ENCODE measurements around the gene TRABD2B. TPM values are rescaled to one million over a fixed set of nuclear protein-coding genes. Genes with fewer than 3 reads are reported as not detected.

The TRABD2B gene
- total RNA-seq, 2 donors from 2014 or later: 3.1 to 8.1 TPM

DNA sequence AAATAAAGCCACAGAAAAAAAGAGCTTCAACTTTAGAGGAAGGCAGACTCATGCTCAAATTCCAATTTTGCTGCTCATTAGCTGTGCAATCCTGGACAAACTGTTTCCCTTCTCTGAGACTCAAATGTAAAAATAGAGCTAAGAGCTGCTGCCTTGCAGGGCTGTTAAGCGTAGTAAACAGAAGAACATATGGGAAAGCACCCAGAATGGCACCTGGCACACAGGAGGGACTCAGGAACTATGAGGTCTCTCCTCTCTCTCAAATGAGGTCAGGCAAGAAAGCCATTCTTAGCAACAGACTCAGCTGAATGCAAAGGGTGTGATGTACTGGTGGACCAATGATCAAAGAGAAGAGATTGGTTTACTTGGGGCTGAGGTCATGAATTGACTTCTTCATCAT, 61.3 kb downstream of the TRABD2B start:
- Histone ChIP-seq H3K4me1 (peaks cover 0 to 54% of the 10 kb centered on the region in 2 donors), H3K4me3 (no peak overlapping the region), H3K36me3 (no peaks in the 10 kb centered on the region), H3K27ac (no peak overlapping the region), H3K27me3 (no peaks in the 10 kb centered on the region), H3K9me3 (no peaks in the 10 kb centered on the region)
- TF ChIP-seq, protein P1, sequence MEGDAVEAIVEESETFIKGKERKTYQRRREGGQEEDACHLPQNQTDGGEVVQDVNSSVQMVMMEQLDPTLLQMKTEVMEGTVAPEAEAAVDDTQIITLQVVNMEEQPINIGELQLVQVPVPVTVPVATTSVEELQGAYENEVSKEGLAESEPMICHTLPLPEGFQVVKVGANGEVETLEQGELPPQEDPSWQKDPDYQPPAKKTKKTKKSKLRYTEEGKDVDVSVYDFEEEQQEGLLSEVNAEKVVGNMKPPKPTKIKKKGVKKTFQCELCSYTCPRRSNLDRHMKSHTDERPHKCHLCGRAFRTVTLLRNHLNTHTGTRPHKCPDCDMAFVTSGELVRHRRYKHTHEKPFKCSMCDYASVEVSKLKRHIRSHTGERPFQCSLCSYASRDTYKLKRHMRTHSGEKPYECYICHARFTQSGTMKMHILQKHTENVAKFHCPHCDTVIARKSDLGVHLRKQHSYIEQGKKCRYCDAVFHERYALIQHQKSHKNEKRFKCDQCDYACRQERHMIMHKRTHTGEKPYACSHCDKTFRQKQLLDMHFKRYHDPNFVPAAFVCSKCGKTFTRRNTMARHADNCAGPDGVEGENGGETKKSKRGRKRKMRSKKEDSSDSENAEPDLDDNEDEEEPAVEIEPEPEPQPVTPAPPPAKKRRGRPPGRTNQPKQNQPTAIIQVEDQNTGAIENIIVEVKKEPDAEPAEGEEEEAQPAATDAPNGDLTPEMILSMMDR (IDR thresholded peaks at IDR 0.05): no peak
- DNase-seq (ENCODE audit: low spot score): no peak

DNA sequence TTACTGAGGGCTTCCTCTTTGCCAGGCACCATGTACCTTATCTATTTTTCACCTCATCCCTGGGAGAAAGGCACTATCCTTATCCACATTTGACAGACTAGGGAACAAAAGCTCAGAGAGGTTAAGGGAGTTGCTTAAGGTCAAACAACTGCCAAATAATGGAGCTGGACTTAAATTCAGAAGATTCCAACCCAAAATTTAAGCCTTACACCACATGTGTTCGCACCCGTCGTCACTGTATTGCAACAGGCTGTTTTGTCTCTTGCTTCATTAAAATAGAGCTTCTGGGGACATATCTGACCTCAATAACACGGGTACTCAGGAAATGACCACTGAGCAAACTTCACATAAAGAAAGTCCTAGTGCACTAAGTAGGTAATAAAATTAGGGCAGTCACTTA, 62.0 kb downstream of the TRABD2B start:
- H3K36me3 ChIP-seq: no peaks in the 10 kb centered on the region
- H3K27me3 ChIP-seq: no peaks in the 10 kb centered on the region
- H3K27ac ChIP-seq: peak overlapping the region; percentile 12 to 72
- no peak for DNase-seq (ENCODE audit: low spot score)
- TF ChIP-seq, protein P1 (IDR thresholded peaks at IDR 0.05): no peak
- no peaks in the 10 kb centered on the region for H3K9me3 ChIP-seq
- peaks cover 0 to 54% of the 10 kb centered on the region in 2 donors for H3K4me1 ChIP-seq
- H3K4me3 ChIP-seq: no peak overlapping the region

DNA sequence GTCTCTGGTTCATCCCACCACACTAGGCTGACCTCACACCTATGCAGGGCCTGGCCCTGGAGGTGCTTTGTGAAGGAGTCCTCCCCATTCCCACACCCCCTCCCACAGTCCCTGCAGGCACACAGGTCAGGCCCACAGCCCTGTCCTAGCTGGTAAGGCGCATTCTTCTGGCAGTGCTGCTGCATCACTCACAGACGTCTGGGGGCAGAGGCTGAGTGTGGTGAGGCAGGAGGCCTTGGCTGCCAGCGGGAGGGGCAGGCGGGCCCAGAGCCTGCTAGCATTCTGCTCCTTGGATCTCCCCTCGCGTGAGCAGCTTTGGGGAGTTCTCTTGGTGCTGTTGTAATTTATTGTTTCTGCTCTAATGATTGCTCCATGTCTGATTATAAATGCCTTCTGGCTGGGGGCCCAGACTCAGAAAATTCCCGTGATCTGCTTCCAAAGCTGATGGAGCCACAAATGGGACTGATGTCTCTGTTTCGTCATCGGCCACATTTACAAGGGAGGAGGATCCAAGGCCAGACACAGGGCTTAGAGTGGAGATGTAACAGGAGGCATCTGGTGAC, 62.9 kb downstream of the TRABD2B start:
- Histone ChIP-seq H3K4me3 (no peak overlapping the region), H3K9me3 (no peaks in the 10 kb centered on the region), H3K27ac (peak overlapping the region; percentile 38 to 72), H3K36me3 (no peaks in the 10 kb centered on the region), H3K27me3 (no peaks in the 10 kb centered on the region), H3K4me1 (peaks cover 0 to 54% of the 10 kb centered on the region in 2 donors)
- peak; percentile 95 for DNase-seq (ENCODE audit: low spot score)
- TF ChIP-seq, protein P1 (IDR thresholded peaks at IDR 0.05): no peak

DNA sequence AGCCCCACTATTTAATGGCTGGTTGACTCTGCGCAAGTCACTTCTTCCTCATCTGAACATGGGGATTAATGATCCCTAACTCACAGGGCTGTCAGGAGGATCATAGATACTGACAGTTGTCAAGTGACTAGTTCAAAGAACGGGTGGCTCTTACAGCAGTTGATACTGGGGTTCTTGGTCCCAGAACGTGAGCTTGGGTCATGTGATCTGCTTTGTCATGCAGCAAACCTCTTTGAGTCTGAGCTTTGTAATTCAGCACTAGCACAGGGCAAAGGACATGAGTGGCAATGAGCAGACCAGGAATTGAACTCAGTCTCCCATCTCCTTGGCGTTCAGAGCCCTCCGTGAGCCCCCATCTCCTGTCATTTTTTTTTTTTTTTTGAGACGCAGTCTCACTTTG, 64.4 kb downstream of the TRABD2B start:
- Histone ChIP-seq H3K27me3 (no peaks in the 10 kb centered on the region), H3K36me3 (no peaks in the 10 kb centered on the region), H3K9me3 (no peaks in the 10 kb centered on the region), H3K27ac (no peak overlapping the region), H3K4me3 (no peak overlapping the region), H3K4me1 (peaks cover 0 to 42% of the 10 kb centered on the region in 2 donors)
- TF ChIP-seq, protein P1 (IDR thresholded peaks at IDR 0.05): no peak
- no peak for DNase-seq (ENCODE audit: low spot score)

DNA sequence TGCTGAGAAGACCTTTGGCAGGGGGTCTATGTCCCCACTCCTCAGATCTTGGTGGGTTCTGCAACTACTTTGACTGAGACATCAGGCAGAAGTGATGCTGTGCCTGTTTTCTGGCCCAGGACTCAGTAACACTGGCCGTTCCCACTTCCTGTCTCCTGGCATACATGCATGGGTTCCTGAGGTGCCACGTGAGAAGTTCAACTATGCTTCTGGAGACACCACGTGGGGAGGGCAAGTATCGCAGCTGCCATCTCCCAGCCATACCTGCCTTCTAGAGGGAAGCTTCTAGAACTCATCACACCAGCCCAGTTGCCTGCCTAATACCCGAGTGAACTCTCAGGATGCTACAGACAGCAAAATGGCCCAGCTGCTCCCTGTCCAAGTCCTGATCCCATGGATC, 65.8 kb downstream of the TRABD2B start:
- no peaks in the 10 kb centered on the region for H3K9me3 ChIP-seq
- TF ChIP-seq, protein P1 (IDR thresholded peaks at IDR 0.05): peak in 1 of 2 donors; percentile 20
- H3K4me3 ChIP-seq: no peak overlapping the region
- H3K36me3 ChIP-seq: no peaks in the 10 kb centered on the region
- peaks cover 0 to 49% of the 10 kb centered on the region in 2 donors for H3K4me1 ChIP-seq
- H3K27me3 ChIP-seq: no peaks in the 10 kb centered on the region
- no peak overlapping the region for H3K27ac ChIP-seq
- no peak for DNase-seq (ENCODE audit: low spot score)
